WTC11 (cell line): ENCODE results near the gene NUDT3. TPM values are rescaled to one million over a fixed set of nuclear protein-coding genes. Genes with fewer than 3 reads are reported as not detected.

Experiments
- ATAC-seq: fragments of 200-7000 bp; cut with Tn5 transposase; 2 replicates; pipeline ENCODE4 v1.10.0; 2021; ENCODE audit warnings: mild to moderate bottlenecking, moderate library complexity
- CTCF ChIA-PET: fragments of 300-600 bp; sonication (Branson Sonifier 250); formaldehyde crosslinking; loops from one replicate; lab custom pipeline; 2021; ENCODE audit warnings: antibody characterized with exemption; lab: Charles Lee
- POLR2A ChIA-PET: fragments of 350-600 bp; sonication (Branson Sonifier 250); formaldehyde crosslinking; loops from one replicate; lab custom pipeline; 2021; ENCODE audit warnings: antibody characterized with exemption; lab: Charles Lee
- DNase-seq: peaks from one replicate; pipeline ENCODE4 v3.0.0; 2021; ENCODE audit warnings: low spot score
- H3K27ac Mint-ChIP-seq: 2 replicates; pipeline ENCODE4 v1.8.0; 2021; ENCODE audit warnings: mixed read lengths
- H3K27me3 Mint-ChIP-seq: 2 replicates; pipeline ENCODE4 v1.8.0; 2021; ENCODE audit warnings: low read depth, mild to moderate bottlenecking, moderate library complexity, mixed read lengths
- H3K36me3 Mint-ChIP-seq: 2 replicates; pipeline ENCODE4 v1.8.0; 2021; ENCODE audit warnings: mixed read lengths
- H3K4me1 Mint-ChIP-seq: 2 replicates; pipeline ENCODE4 v1.8.0; 2022; ENCODE audit warnings: mixed read lengths
- H3K4me3 Mint-ChIP-seq: 2 replicates; pipeline ENCODE4 v1.8.0; 2021; ENCODE audit warnings: mild to moderate bottlenecking, moderate library complexity, mixed read lengths
- H3K9me3 Mint-ChIP-seq: 2 replicates; pipeline ENCODE4 v1.8.0; 2021; ENCODE audit warnings: mixed read lengths
- ATF1 ChIP-seq: sonication (generic); formaldehyde crosslinking; IDR thresholded peaks from 2 replicates; pipeline ENCODE4 v1.8.1; 2023; ENCODE audit warnings: mild to moderate bottlenecking, moderate library complexity, missing genetic modification reagents
- ATF2 ChIP-seq: sonication (generic); formaldehyde crosslinking; IDR thresholded peaks from 2 replicates; pipeline ENCODE4 v1.8.1; 2022; ENCODE audit warnings: low read depth, missing genetic modification reagents, borderline replicate concordance
- CDX4 ChIP-seq: fragments of 250-450 bp; sonication (Bioruptor Pico); IDR thresholded peaks from 2 replicates; pipeline ENCODE4 v1.9.0; 2021; ENCODE audit warnings: moderate library complexity, mild to moderate bottlenecking, inconsistent platforms, borderline replicate concordance
- CREM ChIP-seq: sonication (generic); formaldehyde crosslinking; IDR thresholded peaks from 2 replicates; pipeline ENCODE4 v1.8.1; 2022; ENCODE audit warnings: mild to moderate bottlenecking, missing genetic modification reagents, moderate library complexity
- CTCF ChIP-seq: fragments of 200-600 bp; IDR thresholded peaks from 2 replicates; pipeline ENCODE4 v1.8.0; 2022; ENCODE audit warnings: antibody characterized with exemption
- ESRRA ChIP-seq: sonication (generic); formaldehyde crosslinking; IDR thresholded peaks from 2 replicates; pipeline ENCODE4 v1.8.1; 2022; ENCODE audit warnings: mild to moderate bottlenecking, missing genetic modification reagents, borderline replicate concordance
- ETV6 ChIP-seq: sonication (generic); formaldehyde crosslinking; IDR thresholded peaks from 2 replicates; pipeline ENCODE4 v1.8.1; 2022; ENCODE audit warnings: mild to moderate bottlenecking, missing genetic modification reagents
- FOXJ3 ChIP-seq: sonication (generic); formaldehyde crosslinking; IDR thresholded peaks from 2 replicates; pipeline ENCODE4 v1.9.0; 2021; ENCODE audit warnings: missing genetic modification reagents, mild to moderate bottlenecking, borderline replicate concordance
- FOXK1 ChIP-seq: sonication (generic); formaldehyde crosslinking; IDR thresholded peaks from 2 replicates; pipeline ENCODE4 v1.8.0; 2022; ENCODE audit warnings: mild to moderate bottlenecking, moderate library complexity, missing genetic modification reagents
- GABPB1 ChIP-seq: sonication (generic); formaldehyde crosslinking; IDR thresholded peaks from 2 replicates; pipeline ENCODE4 v1.8.1; 2023; ENCODE audit warnings: mild to moderate bottlenecking, missing genetic modification reagents
- JUN ChIP-seq: sonication (generic); formaldehyde crosslinking; IDR thresholded peaks from 2 replicates; pipeline ENCODE4 v1.8.0; 2023; ENCODE audit warnings: mild to moderate bottlenecking, missing genetic modification reagents
- MLX ChIP-seq: sonication (generic); formaldehyde crosslinking; IDR thresholded peaks from 2 replicates; pipeline ENCODE4 v1.8.1; 2023; ENCODE audit warnings: mild to moderate bottlenecking, missing genetic modification reagents, moderate library complexity
- MYBL2 ChIP-seq: sonication (generic); formaldehyde crosslinking; IDR thresholded peaks from 2 replicates; pipeline ENCODE4 v1.8.1; 2023; ENCODE audit warnings: mild to moderate bottlenecking, moderate library complexity, missing genetic modification reagents
- NR3C1 ChIP-seq: sonication (generic); formaldehyde crosslinking; conservative IDR thresholded peaks from 2 replicates; pipeline ENCODE4 v1.8.1; 2023; ENCODE audit warnings: low read depth, mild to moderate bottlenecking, missing genetic modification reagents
- OVOL2 ChIP-seq: fragments of 250-450 bp; sonication (Bioruptor Pico); IDR thresholded peaks from 2 replicates; pipeline ENCODE4 v1.9.0; 2021; ENCODE audit warnings: mild to moderate bottlenecking, borderline replicate concordance
- RELA ChIP-seq: sonication (generic); formaldehyde crosslinking; IDR thresholded peaks from 2 replicates; pipeline ENCODE4 v1.8.1; 2022; ENCODE audit warnings: missing genetic modification reagents, mild to moderate bottlenecking, borderline replicate concordance
- SP1 ChIP-seq: sonication (generic); formaldehyde crosslinking; conservative IDR thresholded peaks from 2 replicates; pipeline ENCODE4 v1.8.1; 2022; ENCODE audit warnings: missing genetic modification reagents
- TCF7 ChIP-seq: sonication (generic); formaldehyde crosslinking; IDR thresholded peaks from 2 replicates; pipeline ENCODE4 v1.8.0; 2022; ENCODE audit warnings: mild to moderate bottlenecking, low read depth, missing genetic modification reagents, moderate library complexity
- TP53 ChIP-seq: sonication (generic); formaldehyde crosslinking; IDR thresholded peaks from 2 replicates; pipeline ENCODE4 v1.8.1; 2023; ENCODE audit warnings: mild to moderate bottlenecking, missing genetic modification reagents
- ZBTB21 ChIP-seq: sonication (generic); formaldehyde crosslinking; IDR thresholded peaks from 2 replicates; pipeline ENCODE4 v1.8.1; 2023; ENCODE audit warnings: mild to moderate bottlenecking, missing genetic modification reagents, borderline replicate concordance
- ZNF121 ChIP-seq: sonication (generic); formaldehyde crosslinking; IDR thresholded peaks from 2 replicates; pipeline ENCODE4 v1.8.0; 2023; ENCODE audit warnings: missing genetic modification reagents
- ZNF396 ChIP-seq: fragments of 250-450 bp; sonication (Bioruptor Pico); IDR thresholded peaks from 2 replicates; pipeline ENCODE4 v1.8.0; 2021; ENCODE audit warnings: mild to moderate bottlenecking, moderate library complexity, borderline replicate concordance
- ZNF416 ChIP-seq: fragments of 250-450 bp; sonication (Bioruptor Pico); IDR thresholded peaks from 2 replicates; pipeline ENCODE4 v1.9.0; 2021; ENCODE audit warnings: mild to moderate bottlenecking, inconsistent platforms
- ZNF423 ChIP-seq: fragments of 250-450 bp; sonication (Bioruptor Pico); IDR thresholded peaks from 2 replicates; pipeline ENCODE4 v2.1.2; 2022; ENCODE audit warnings: mild to moderate bottlenecking, moderate library complexity
- ZNF512 ChIP-seq: sonication (generic); formaldehyde crosslinking; IDR thresholded peaks from 2 replicates; pipeline ENCODE4 v1.8.1; 2022; ENCODE audit warnings: missing genetic modification reagents, borderline replicate concordance
- ZNF532 ChIP-seq: fragments of 250-450 bp; sonication (Bioruptor Pico); IDR thresholded peaks from 2 replicates; pipeline ENCODE4 v1.9.0; 2021; ENCODE audit warnings: mild to moderate bottlenecking, borderline replicate concordance
- total RNA-seq: library from RNA; stranded (reverse); gene quantifications from 3 replicates; pipeline ENCODE4 v1.2.3, GENCODE V29; 2021

Gene NUDT3
- total RNA-seq, 1 experiment from 2014 or later = 30.0 TPM

- H3K27me3 Mint-ChIP-seq = no peaks in the 10 kb centered on the region
- H3K4me3 Mint-ChIP-seq = peak within 1 kb of the TSS; percentile 93
- H3K27ac Mint-ChIP-seq = peak within 1 kb of the TSS; percentile 100
- H3K9me3 Mint-ChIP-seq = no peaks in the 10 kb centered on the region
- peak; percentile 34 for ATAC-seq
- DNase-seq = peak; percentile 88
- ChIA-PET POLR2A (interaction anchor here (0.5 to 2.2 kb wide), 13 partner anchors 10 to 1265 kb away, joined by 3 to 41 read pairs (median 6); partner anchors contain the start of gene SMIM29), CTCF (interaction anchor here (1.0 to 1.7 kb wide), 6 partner anchors 10 to 73 kb away, joined by 3 to 10 read pairs (median 6); partner anchors contain the start of gene SMIM29)
- H3K4me1 Mint-ChIP-seq = peaks cover 55% of the 10 kb centered on the region
- peaks cover 33% of the 10 kb centered on the region for H3K36me3 Mint-ChIP-seq
- TF ChIP-seq ATF2 (CRISPR knock-in tag) (0 out of 2 replicates have a peak, but pooled peaks have one; percentile 49), NR3C1 (CRISPR knock-in tag) (no peak), MLX (CRISPR knock-in tag) (peak; percentile 29; the same call in 1 of the 2 replicates), CDX4 (CRISPR knock-in tag) (no peak), JUN (CRISPR knock-in tag) (peak; percentile 67; the same call in 1 of the 2 replicates), FOXJ3 (no peak), GABPB1 (CRISPR knock-in tag) (no peak), ZNF121 (CRISPR knock-in tag) (no peak), CTCF (no peak), OVOL2 (CRISPR knock-in tag) (no peak; the same call in 1 of the 2 replicates), ZBTB21 (no peak), SP1 (peak; percentile 87), ZNF396 (no peak), MYBL2 (CRISPR knock-in tag) (peak; percentile 89), ZNF512 (no peak), FOXK1 (CRISPR knock-in tag) (peak; percentile 70), TP53 (CRISPR knock-in tag) (no peak; the same call in 1 of the 2 replicates), ZNF416 (CRISPR knock-in tag) (peak; percentile 92; the same call in 1 of the 2 replicates), CREM (CRISPR knock-in tag) (peak; percentile 60; the same call in 1 of the 2 replicates), RELA (CRISPR knock-in tag) (0 out of 2 replicates have a peak, but pooled peaks have one; percentile 17), TCF7 (CRISPR knock-in tag) (peak; percentile 66; the same call in 1 of the 2 replicates), ZNF423 (CRISPR knock-in tag) (no peak), ESRRA (CRISPR knock-in tag) (peak; percentile 84; the same call in 1 of the 2 replicates), ATF1 (CRISPR knock-in tag) (no peak), ZNF532 (CRISPR knock-in tag) (no peak; the same call in 1 of the 2 replicates), ETV6 (CRISPR knock-in tag) (peak; percentile 83)
Measured at GRCh38 chr6:34236443-34237315, 155.8 kb downstream of the NUDT3 start, which contains the start of gene HMGA1. Gene HMGA1 (plus strand): TSS chr6:34236873. CDS start chr6:34240781, 3,908 bp downstream.
